GM12801 (cell line): ENCODE results near the gene UBE2I.

Source experiments
- TF ChIP-seq, protein P1 (sequence below): IDR thresholded peaks from one replicate; pipeline ENCODE4 v1.5.1; 2011; ENCODE audit warnings: control low read depth; ENCODE audit not compliant: insufficient read length; ENCODE audit errors: extremely low read depth

UBE2I gene

GRCh38 chr16:1301562-1301961 lies 7.9 kb upstream of the UBE2I start:
- TF ChIP-seq, protein P1, sequence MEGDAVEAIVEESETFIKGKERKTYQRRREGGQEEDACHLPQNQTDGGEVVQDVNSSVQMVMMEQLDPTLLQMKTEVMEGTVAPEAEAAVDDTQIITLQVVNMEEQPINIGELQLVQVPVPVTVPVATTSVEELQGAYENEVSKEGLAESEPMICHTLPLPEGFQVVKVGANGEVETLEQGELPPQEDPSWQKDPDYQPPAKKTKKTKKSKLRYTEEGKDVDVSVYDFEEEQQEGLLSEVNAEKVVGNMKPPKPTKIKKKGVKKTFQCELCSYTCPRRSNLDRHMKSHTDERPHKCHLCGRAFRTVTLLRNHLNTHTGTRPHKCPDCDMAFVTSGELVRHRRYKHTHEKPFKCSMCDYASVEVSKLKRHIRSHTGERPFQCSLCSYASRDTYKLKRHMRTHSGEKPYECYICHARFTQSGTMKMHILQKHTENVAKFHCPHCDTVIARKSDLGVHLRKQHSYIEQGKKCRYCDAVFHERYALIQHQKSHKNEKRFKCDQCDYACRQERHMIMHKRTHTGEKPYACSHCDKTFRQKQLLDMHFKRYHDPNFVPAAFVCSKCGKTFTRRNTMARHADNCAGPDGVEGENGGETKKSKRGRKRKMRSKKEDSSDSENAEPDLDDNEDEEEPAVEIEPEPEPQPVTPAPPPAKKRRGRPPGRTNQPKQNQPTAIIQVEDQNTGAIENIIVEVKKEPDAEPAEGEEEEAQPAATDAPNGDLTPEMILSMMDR = no peak

DNA sequence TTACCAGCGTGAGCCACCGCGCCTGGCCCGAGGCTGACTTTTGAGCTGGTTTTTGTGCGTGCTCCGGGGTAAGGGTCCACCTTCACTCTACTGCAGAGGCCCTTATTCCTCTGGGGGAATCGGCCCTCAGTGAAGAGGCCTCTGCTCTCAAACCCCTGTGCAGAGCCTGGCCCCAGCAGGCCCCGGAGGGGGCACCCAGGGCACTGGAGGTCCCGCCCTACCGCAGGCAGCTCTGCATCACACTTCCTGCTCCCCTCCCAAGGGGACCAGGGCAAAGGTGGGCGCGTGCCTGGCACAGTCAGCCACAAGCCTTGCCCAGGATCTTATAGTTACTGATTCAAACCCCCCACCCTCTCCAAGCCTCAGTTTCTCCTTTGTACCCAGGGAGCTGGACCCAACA lies 3.6 kb upstream of the UBE2I start:
- TF ChIP-seq, protein P1 = no peak

DNA sequence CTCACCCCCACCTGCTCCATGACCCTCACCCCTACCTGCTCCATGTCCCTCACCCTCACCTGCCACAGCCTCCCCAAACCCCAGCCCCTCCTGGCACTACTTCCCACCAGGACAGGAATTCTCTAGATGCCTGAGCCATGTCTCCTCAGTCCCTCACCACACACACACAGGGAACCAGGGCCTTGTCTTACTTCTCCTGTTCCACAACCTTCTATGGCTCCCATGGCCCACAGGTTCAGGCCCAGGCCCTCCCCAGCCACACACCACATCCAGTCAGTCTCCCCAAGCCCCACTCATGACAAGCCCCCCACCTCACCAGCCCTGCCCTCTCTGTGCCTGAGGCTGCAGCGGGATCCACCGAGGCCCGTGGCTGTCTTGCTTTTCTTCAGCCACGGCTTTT lies 3.1 kb upstream of the UBE2I start:
- TF ChIP-seq, protein P1 = no peak

- TF ChIP-seq, protein P1 = no peak
Measured at GRCh38 chr16:1308036-1308976, 1.1 kb upstream of the UBE2I start.

DNA sequence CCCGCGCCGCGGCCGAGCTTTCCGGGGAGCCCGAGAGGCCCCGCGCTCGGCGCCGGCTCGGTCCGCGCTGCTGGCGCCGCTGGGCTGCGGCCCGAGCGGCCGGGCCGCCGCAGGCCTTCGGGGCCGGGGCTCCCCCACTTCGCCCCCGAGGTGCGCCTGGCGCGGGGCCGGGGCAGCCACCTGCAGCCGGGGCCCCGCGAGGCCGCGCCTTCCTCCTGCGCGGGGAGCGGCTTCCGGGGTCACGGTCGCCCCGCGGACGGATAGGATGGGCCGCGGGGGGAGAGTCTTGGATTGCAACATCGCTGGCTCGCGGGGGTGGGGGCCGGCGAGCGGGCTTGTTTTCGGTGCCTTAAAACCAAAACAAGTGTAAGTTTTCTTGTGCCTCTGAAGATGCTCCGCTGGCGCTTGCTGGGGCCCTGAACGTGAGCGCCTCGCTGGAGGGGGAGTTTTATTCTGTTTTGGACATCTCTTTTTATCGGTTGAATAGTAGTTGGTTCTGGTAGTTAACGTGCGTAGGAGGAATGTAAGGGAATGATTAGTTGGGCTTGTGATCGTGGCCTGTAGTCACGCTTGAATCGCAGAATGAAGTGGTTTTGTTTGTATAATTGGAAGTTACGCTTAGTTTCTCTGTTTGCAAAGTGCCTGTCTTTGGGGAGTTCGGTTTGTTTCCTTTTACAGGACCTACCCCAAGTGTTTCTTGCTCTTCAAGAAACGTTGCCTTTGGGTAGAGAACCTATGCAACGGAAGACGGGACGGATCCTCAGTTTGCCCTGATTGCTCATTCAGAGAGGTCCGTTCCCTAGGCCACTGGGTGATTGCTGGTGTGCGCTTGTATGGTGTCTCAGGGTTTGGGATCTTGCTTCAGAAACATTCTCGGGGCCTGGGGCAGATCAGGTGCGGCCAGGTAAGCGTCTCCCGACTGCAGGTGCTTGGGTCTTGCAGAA lies 724 bp downstream of the UBE2I start:
- TF ChIP-seq, protein P1 = no peak

DNA sequence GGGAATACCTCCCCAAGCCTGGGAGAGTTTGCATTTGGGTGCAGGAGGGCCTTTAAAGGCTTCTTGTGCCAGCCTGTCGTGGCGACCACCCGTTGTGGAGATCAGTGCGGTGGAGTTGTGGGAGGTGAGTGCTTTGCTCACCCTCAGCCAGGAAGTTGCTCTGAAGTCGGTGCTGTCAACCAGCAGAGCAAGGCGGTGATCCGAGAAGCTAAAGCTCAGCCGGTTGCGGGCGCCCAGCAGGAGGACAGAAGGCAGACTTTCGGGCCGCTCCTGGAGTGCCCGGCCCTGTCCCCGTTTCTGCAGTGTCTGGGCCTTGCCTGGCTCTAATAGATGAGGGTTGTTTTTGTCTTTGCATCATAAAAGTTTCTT lies 1.4 kb downstream of the UBE2I start:
- TF ChIP-seq, protein P1 = no peak

- TF ChIP-seq, protein P1 = no peak
Measured at GRCh38 chr16:1311212-1311737, 1.8 kb downstream of the UBE2I start.
